ELR (cell line): Measurements from ENCODE around the gene PRLH.
"Not testable (repeated sequence)": the region's sequence is repeated elsewhere in the genome, so short reads cannot be mapped to it uniquely, and the experiment has no call there.

Experiments
- DNase-seq: peaks from one replicate; pipeline ENCODE4 v3.0.0-alpha.2; 2015; ENCODE audit warnings: low read depth

PRLH gene

GRCh38 chr2:237601453-237602116, 35.2 kb downstream of the PRLH start:
- DNase-seq: no peak

DNA sequence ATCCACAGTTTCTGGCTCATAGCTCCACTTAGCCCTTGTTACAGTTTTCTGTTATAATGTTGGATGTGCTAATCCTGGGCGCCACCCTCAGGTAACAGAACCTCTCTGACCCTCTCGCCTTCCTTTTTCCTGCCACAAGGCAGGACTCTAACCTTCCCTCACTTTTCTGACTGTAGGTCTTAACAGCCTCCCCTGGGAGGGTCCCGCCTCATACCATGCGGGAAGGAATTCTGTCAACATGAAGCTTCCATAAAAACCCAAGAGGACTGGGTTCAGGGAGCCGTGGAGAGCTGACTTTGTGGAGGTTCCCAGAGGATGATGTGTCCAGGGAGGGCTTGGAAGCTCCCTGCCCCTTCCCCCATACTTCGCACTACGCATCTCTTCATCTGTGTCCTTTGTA, 36.0 kb downstream of the PRLH start:
- DNase-seq: no peak

DNA sequence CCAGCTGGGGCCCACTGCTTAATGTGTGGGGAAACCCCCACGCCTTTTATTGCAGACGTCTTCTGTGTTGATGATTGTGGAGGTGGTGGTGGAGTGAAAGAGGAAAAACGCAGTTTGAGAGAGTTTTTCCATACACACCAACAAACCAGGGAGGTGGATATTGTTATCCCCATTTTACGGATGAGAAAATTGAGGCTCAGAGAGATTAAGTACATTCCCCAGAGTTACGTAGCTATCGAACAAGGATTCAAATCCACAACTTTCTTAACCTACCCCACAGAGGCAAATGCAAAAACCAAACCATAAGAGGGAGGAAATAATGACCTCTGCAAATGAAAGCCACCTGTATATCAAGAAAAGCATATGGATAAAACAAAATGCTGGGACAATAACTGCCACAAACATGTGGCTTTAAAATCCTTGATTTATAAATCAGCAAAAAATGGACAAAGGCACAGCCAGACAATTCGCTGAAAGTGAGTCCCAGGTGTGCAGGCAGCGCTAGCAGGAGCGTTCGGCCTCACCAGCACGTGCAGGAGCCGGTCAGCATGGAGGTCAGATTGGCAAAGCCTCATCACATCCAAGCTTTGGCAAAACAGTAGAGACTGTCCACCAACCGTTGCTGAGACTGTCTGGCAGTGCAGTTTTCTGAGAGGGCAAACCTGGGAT, 36.8 kb downstream of the PRLH start:
- DNase-seq: no peak

DNA sequence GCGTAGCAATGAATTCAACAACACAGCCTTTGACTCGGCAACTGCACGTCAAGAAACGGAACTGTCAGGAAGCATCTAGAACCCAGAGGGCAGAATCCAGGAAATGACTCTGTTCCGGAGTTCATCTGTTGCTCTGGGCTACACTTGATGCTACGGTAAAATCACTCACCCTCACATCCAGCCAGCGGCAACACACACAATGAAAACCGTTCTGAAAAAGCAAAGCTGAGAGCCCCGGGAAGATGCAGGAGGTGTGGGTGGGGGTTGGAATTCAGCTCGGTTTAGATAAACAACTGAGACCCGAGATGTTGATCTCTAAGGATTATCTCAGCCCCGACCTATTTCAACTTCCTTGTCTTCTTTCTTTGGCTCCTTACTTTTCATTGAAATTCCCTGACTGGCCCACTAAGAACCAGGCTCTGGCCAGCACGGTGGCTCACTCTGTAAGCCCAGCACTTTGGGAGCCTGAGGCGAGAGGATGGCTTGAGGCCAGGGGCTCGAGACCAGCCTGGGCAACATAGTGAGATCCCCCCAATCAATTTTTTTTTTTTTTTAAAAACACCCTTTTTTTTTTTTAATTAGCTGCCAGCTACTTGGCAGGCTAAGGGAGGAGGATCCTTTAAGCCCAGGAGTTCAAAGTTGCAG, 37.5 kb downstream of the PRLH start:
- peak; percentile 89 for DNase-seq

DNA sequence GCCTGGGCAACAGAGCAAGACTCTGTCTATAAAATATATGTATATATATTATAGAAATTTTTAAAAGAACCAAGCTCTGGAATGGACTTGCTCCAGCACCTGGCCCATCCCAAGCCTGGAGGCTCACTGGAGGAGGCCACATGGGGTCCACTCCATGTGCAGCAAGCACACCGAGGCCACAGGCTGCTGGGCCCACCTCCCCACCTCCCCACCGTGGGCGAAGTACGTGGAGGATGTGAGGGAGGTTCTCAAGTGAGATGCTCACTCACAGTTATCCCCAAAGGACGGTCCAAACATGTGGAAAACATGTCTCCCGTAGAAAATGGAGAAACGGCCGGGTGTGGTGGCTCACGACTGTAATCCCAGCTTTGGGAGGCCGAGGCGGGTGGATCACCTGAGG, 38.0 kb downstream of the PRLH start:
- DNase-seq: no peak

DNA sequence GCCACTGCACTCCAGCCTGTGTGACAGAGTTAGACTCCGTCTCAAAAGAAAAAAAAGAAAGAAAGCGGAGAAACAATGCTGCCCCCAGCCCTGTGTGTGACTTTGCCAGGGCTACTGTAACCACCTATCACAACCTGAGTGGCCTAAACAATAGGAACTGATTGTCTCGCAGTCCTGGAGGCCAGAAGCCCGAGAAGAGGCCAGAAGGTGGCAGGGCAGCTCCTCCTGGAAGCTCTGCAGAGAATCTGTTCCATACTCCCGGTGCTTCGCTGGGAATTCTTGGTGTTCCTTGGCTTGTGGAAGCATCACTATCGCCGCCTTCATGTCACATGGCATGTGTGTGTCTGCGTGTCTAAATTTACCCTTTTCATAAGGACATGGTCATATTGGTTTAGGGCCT, 38.6 kb downstream of the PRLH start:
- DNase-seq: peak; percentile 53

GRCh38 chr2:237606522-237606921, 40.1 kb downstream of the PRLH start:
- DNase-seq: not testable (repeated sequence)

DNA sequence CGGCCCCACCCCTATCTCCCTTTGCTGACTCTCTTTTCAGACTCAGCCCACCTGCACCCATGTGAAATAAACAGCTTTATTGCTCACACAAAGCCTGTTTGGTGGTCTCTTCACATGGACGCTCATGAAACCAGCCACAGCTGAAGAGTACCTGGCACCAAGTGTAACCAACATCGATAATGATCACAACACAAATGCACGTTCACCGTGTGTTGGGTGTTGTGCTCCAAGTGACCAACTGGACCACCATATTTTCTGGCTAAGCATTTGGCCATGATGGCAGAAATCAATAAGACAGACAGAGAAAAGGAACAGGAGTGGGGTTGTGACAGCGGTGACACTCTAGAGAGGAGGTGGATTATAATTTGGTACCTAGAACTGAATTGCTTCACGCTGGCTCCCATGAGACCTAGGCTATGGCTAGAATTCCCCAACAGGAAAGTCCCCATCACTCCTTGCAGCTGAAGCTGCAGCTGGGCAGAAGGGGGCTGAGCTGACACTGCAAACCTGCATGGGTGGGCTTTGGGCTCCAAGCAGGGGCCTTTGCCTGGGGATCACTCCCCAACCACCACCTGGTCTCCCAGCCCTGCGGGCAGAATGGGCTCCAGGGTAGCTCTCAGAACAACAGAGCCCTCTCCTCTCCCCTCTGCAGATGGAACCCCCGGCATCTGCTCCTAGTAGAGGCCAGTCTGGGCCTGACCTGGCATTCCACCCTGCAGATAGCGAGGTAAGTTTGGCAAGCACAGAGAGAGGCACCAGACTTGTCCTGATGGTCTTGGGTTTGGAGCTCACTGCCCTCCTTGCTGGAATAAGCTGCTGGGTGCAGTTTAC, 46.4 kb downstream of the PRLH start:
- no peak for DNase-seq

- DNase-seq: no peak
These were observed 47.3 kb downstream of the PRLH start for GRCh38 chr2:237613679-237614078.

DNA sequence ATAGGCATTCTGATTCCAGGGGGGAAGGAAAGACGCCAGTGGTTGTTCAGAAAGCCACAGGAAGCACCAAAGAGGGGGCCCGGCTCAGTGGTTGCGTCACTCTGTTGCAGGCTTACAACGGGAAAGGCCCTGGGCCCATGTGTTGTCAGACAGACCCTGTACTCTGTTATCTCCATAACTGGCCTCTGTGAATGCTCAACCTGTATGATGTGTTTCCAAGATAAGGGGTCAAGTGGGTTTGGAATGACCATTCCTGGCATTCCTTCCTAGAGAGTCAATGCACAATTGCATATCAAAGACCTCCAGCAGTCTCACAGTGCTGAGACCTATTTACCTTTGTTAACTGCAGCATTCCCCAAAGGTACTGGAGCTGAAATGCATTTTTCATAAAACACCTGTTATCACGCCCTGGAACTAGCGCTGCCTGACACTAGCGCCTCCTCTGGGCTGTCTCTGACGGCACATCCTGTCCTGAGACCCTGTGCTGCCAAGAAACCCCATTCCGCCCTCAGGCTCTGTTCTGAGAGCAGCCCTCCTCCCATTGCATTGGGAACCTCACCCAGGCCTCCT, 47.9 kb downstream of the PRLH start:
- DNase-seq: peak; percentile 25

DNA sequence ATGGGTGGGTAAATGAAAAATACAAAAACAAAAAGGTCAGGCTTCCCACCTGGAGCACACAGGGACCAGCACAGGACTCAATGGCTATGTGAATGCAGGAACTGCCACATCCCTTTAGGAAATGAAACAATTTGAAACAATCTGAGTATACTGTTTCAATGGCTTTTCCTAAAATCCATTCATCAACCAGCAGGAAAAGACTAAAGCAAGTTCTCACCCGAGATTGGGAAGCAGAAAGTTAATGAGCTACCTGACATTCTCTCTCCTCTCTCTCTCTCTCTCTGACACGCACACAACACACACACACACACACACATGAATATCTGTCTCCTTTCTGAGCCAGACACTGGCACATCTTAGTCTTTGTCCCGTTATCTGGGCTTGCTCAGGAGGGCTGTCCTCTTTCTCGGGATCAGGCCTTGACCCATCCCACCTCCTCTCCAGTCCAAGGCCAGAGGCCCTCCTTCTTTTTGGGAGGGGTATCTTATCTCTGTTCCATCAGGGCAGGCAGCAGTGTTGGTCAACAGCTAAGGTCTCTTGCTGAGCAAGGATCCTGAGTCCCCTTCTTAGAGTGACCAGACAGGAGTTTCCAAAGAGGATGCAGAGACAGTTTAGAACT, 49.4 kb downstream of the PRLH start:
- no peak for DNase-seq

- no peak for DNase-seq
These were observed 50.0 kb downstream of the PRLH start for GRCh38 chr2:237616373-237616733.
